GM18508 (cell line): ENCODE measurements around the gene RNF212B.
"Not testable (repeated sequence)": the region's sequence is repeated elsewhere in the genome, so short reads cannot be mapped to it uniquely, and the experiment has no call there.

Experiments used
- ATAC-seq: cut with Tn5 transposase; IDR thresholded peaks from one replicate; pipeline ENCODE4 v1.9.1; 2021; ENCODE audit warnings: moderate number of reproducible peaks; ENCODE audit not compliant: insufficient read depth, unreplicated experiment

Gene RNF212B, protein sequence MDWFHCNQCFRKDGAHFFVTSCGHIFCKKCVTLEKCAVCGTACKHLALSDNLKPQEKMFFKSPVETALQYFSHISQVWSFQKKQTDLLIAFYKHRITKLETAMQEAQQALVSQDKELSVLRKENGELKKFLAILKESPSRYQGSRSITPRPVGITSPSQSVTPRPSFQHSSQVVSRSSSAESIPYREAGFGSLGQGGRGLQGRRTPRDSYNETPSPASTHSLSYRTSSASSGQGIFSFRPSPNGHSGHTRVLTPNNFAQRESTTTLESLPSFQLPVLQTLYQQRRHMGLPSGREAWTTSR

DNA sequence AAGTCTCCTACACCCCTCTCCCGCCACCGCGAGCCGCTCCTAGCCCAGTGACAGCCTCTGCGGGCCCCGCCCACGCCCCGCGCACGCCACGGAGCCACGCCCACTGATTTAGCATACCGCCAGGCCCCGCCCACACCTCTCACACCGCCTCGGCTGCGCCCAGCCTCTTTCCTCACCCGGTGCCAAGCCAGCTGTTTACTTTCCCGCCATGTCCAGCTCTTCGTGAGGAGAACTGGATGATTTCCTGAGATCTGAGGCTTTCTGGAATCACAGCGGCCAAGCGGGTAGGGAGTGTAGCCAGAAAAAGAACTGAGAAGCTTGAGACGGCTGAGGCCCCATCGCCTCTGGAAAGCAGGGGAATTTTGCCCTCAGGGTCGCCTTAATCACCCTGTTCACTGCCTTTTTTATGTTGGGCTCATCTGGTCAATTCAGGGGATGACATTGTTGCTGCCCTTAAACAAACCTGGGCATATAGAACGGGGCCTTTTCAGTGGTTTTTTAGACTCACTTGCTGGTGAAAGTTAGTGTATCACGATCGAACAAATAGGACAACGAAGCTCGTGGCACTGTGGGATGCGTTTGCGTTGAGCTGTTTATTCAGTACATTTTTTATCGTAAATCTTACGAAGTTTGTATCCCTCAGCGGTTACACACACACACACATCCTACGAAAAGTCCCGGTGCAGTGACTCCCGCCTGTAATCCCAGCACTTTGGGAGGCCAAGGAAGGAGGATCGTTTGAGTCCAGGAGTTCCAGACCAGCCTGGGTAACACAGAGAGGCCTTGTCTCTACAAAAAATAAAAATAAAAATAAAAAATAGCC, at the start of gene RNF212B:
Gene RNF212B, plus strand, starts transcription at position 165 of the 823 bp plus-strand sequence. CDS start 2,410 bp downstream, outside the sequence.
- no peak for ATAC-seq

DNA sequence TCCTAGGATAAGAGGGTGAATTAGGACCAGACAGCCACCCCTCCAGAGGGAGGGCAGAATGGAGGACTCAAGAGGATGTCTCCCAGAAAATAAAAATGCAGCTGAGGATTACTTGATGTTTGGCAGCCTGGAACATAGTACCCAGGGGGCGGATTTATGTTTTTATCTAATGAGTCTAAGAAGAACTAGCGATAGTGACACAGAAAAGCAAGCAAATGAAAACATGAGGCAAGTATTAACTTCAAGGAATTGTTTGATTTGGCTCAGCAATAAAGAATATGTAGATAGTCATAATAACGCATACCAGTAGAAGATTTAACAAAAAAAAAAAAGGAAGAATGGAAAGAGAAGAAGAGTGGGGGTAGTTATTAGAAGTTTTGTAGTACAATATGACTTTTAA, 44.3 kb upstream of the RNF212B start:
- no peak for ATAC-seq

DNA sequence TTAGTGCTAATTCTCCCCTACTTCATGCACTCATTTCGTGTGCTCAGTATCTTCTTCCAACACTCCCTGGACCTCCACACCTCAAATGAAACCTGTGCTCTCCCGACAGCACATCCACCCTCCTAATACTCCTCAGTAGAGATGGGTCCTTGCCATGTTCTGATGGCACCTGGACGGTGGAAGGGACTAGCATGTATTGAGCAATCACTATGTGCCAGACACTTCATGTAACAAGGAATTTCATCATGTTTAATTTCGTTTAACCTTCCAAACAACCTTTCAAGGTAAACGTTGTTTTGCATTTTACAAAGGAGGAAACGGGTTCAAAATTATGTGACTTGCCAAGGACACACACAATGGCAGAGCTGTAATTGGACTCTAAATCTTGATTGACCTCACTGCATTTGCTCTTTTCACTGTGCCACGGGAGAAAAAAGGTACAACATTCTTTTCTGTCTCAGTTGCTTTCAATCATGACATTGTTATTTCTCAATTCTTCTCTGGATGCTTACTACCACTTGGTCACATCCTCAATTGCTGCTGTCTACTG, 42.1 kb upstream of the RNF212B start:
- ATAC-seq: no peak

DNA sequence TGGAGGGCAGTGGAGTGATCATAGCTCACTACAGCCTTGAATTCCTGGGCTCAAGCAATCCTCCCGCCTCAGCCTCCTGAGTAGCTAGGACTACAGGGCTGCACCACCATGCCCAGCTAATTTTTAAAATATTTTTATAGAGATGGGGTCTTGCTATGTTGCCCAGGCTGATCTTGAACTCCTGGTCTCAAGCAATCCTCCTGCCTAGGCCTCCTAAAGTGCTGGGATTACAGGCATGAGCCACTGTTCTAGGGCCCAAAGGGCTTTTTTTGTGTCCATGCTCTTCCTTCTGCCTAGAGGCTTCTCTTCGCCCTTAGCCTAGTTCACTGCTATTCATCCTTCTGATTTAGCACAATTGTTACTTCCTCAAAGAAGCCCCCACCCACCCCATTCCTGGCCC, 41.2 kb upstream of the RNF212B start:
- ATAC-seq: not testable (repeated sequence)

DNA sequence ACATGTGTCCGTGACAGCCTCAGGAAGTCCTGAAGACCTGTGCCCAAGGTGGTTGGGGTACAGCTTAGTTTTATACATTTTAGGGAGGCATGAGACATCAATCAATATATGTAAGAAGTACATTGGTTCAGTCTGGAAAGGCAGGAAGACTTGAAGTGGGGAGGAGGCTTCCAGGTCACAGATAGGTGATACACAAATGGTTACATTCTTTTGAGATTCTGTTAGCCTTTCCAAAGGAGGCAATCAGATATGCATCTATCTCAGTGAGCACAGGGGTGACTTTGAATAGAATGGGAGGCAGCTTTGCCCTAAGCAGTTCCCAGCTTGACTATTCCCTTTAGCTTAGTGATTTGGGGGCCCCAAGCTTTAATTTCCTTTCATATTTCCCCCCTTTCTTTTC, 38.6 kb upstream of the RNF212B start:
- not testable (repeated sequence) for ATAC-seq

DNA sequence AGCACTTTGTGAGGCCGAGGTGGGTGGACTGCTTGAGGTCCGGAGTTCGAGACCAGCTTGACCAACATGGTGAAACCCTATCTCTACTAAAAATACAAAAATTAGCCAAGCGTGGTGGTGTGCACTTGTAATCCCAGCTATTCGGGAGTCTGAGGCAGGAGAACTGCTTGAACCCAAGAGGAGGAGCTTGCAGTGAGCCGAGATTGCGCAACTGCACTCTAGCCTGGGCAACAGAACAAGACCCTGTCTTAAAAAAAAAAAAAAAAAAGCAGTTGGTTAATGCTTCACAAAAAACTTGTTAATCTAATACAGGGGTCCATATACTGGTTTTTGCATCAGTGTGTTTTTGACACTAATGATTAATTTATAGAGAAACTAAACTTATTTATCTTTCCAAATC, 35.7 kb upstream of the RNF212B start:
- no peak for ATAC-seq

DNA sequence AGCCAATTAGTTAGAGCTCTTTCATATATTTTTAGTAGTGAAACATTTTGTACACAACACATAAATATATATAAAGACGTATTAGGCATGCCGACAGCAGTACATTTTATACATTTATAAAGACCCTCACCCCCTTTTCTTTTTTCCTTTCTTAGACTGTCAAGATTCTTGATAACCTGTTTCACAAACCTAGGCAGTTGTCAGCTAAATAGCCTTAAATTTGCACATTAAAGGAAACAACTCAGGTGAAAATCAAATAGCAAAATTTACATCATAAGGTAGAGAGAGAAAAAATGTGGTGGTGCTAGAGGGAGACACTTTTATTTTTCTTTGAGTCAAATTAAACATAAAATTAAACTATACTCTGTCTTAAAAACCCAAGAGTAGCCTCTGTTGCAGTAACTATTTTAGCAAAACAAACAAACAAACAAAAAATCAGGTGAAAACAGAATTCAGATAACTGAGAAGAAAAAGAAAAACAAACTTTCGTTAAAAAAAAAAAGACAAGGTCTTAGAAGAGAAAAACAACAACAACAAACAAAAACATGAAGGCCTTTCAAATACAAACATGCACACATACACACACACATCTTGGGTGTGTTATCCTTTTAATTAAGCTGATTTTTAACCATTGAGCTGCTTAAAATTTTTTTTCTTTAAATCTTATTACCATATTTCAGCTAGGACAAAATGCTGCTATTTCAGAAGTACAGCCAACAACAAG, 31.2 kb upstream of the RNF212B start:
- no peak for ATAC-seq

DNA sequence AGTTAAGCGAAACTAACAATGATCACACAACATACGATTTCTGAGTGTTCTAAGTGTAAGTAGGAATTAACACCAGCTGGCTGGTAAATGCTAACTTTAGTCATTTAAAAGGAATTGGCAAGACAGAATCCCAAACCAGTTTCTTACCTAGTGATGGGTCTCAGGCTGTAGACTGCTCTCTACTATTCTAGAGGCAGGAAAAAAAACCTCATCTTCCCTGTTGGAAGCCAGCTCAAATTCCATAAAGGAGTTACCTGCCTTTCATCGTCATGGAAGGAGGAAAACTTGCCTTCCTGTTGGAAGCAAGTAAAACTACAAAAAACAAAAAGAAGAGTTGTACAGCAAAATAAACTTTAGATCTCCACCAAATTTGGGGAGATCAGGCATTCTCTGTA, 30.6 kb upstream of the RNF212B start:
- no peak for ATAC-seq

DNA sequence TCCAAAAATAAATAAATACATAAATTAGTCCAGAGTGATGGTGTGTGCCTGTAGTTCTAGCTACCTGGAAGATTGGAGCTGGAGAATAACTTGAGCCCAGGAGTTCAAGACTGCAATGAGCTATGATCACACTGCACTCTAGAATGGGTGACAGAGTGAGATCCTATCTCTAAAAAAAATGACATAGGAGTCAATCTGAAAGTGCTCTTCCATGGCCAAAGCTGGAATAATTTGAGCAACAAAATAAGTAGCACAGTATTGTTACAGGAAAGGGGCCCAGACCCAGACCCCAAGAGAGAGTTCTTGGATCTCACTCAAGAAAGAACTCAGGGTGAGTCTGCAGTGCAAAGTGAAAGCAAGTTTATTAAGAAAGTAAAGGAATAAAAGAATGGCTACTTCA, 29.4 kb upstream of the RNF212B start:
- ATAC-seq: no peak

DNA sequence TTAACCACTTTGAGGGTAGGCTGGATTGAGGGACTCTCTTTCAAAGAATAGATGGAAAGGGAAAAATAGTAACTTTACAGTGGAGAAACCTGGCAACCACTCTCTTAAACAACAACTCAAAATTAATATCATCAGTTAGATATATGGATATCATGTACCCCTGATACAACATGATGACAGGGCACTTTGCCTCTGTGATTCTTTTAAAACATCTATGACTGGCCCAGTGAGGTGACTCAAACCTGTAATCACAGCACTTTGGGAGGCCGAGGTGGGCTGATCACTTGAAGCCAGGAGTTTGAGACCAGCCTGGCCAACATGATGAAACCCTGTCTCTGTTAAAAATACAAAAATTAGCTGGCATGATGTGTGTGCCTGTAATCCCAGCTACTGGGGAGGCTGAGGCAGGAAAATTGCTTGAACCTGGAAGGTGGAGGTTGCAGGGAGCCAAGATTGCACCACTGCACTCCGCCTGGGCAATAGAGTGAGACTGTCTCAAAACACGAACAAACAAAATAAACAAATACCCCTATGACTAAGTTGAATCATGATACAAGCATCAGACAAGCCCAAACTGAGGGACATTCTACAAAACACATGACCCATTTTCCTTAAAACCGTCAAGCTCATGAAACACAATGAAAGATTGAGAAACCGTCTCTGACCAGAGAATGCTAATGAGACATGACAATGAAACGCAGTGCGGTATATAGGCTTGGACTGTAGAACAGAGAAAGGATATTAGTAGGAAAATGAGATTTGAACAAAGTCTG, 27.9 kb upstream of the RNF212B start:
- no peak for ATAC-seq

DNA sequence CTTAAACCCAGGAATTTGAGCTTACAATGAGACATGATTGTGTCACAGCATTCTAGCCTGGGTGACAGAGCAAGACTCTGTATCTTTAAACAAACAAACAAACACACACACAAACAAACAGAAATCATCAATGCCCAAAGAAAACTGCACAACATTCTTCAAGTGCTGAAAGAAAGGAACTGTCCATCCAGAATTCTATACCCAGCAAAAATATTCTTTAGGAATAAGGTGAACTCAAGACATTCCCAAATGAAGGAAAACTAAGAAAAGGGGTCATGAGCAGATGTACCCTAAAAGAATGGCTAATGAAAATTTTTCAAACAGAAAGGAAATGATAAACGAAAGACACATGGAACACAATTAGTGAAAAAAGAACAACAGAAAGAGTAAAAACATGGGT, 22.3 kb upstream of the RNF212B start:
- ATAC-seq: no peak

DNA sequence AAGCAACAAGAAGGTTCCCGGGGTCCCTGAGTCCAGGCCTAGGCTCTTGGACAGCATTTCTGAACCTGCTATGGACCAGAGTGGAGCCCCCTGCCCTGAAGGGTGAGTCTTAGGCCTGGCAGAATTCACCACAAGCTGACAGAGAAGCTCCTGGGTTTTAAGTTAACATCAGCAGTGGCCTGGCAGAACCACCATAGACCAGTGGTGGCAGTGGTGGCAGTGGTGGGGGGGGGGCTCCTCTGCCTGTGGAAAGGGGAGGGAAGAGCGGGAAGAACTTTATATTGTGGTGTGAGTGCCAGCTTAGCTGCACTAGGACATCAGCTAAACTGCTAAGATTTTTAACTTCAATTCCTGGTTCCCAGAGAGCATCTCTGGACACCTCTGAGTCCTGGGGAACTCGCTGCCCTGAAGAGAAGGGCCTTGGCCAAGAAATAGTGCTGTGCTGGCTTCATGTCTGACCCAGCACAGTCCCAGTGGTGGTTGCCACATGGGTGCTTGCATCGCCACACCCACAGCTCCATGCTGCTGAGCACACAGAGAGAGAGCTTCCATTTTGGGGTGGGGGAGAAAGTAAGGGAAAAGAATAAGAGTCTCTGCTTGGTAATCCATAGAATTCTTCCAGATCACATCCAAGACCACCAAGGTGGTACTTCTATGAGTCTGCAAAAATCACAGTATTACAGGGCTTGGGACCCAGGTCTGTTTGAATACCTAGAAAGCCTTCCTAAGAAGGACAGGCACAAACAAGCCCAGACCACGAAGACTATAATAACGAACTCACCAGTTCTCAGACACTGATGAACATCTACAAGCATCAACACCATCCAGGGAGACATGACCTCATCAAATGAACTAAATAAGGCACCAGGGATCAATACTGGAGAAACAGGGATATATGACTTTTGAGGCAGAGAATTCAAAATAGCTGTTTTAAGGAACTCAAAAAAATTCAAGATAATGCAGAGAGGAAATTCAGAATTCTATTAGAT, 20.4 kb upstream of the RNF212B start:
- no peak for ATAC-seq

DNA sequence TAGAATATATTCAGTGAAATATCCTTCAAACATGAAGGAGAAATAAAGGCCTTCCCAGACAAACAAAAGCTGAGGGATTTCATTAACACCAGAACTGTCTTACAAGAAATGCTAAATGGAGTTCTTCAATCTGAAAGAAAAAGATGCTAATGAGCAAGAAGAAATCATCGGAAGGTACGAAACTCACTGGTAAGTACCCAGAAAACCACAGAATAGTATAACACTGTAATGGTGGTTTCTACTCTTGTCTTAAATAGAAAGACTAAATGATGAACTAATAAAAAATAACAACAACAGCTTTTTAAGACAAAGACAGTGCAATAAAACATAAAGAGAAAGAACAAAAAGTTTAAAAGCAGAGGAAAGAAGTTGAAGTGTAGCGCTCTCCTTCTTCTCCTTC, 18.7 kb upstream of the RNF212B start:
- ATAC-seq: no peak

DNA sequence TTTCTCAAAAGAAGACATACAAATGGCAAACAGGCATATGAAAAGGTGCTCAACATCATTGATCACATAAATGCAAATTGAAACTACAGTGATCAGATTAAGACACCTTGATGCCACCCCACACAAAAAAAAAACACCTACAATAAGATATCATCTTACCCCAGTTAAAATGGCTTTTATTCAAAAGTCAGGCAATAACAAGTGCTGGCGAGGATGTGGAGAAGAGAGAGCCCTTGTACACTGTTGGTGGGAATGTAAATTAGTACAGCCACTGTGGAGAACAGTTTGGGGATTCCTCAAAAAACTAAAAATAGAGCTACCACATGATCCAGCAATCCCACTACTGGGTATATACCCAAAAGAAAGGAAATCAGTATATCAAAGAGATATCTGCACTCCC, 12.8 kb upstream of the RNF212B start:
- not testable (repeated sequence) for ATAC-seq

DNA sequence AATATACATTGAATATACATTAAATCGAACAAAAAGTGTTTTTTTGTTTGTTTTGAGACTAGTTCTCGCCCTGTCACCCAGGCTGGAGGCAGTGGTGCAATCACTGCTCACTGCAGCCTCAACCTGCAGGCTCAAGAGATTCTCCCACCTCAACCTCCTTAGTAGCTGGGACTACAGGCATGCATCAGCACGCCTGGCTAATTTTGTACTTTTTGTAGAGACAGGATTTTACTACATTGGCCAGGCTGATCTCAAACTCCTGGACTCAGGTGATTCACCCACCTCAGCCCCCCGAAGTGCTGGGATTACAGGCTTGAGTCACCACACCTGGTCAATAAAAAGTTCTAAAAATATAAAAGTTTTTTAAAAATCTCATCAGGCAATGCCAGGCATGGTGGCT, 10.2 kb upstream of the RNF212B start:
- ATAC-seq: no peak

DNA sequence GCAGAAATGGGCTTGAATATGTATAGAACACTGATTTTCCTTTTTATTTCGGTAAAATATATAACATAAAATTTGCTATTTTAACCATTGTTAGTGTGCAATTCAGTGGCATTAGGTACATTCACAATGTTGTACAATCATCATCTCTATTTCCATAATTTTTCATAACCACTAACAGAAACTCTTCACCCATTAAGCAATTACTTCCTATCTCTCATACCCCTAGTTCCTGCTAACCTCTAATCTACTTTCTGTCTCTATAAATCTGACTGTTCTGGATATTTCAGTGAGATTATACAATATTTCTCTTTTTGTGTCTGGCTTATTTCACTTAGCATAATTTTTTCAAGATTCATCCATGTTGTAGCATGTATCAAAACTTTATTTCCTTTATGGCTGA, 8.9 kb upstream of the RNF212B start:
- ATAC-seq: no peak

DNA sequence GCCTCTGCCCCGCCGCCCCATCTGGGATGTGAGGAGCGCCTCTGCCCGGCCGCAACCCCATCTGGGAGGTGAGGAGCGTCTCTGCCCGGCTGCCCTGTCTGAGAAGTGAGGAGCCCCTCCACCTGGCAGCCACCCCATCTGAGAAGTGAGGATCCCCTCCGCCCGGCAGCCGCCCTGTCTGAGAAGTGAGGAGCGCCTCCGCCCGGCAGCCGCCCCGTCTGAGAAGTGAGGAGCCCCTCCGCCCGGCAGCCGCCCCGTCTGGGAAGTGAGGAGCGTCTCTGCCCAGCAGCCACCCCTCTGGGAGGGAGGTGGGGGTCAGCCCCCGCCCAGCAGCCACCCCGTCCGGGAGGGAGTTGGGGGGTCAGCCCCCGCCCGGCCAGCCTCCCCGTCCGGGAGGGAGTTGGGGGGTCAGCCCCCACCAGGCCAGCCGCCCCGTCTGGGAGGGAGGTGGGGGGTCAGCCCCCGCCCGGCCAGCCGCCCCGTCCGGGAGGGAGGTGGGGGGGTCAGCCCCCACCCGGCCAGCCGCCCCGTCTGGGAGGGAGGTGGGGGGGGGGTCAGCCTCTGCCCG, 5.4 kb upstream of the RNF212B start:
- not testable (repeated sequence) for ATAC-seq

DNA sequence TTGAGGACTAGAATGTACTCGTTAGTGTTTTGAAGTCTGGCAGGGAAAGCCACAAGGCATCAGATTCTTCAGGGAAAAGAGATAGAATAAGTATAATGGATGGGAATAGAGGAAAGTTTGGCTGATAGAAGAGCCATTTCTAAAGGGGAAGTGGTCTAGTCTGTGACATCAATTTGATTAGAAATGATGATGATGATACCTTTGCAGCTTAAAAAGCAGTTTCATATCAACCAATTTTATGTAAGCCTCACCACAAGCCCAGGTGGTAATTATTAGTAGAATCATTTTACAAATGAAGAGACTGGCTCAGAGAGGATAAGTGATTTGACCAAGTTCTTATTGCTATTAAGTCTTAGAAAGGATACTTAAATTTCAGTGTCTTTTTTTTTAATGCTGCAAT, 2.9 kb downstream of the RNF212B start:
- no peak for ATAC-seq
